ENCODE data around the gene PICALM.

- TF ChIP-seq GATA2 (IDR thresholded peaks at IDR 0.05; ENCODE audit: low read depth, low read length) (no peak), GATA3 (IDR thresholded peaks at IDR 0.05; ENCODE audit: low read depth, low read length) (no peak)
Measured at GRCh38 chr11:86035920-86036319, 33.0 kb downstream of the PICALM start.

Data from SH-SY5Y (cell line).